ENCODE results near the gene HBD.
"Not testable (repeated sequence)": the region's sequence is repeated elsewhere in the genome, so short reads cannot be mapped to it uniquely, and the experiment has no call there.

The HBD gene

GRCh38 chr11:5258543-5259262, 24.4 kb upstream of the HBD start (continued):
- TF ChIP-seq ZBTB11 (tag by site-specific recombination; conservative IDR thresholded peaks at IDR 0.05; ENCODE audit: low read depth): no peak

- POLR2A ChIA-PET: no interaction called here
- Histone ChIP-seq H3K4me3 (ENCODE audit: low read depth, low read length) (no peak overlapping the region), H3K9me3 (ENCODE audit: control insufficient read depth, insufficient read depth, low read depth, low read length) (no peaks in the 10 kb centered on the region), H3K4me1 (ENCODE audit: control insufficient read depth, insufficient read depth, low read length) (no peaks in the 10 kb centered on the region), H3K36me3 (ENCODE audit: control insufficient read depth in 2 of 2, insufficient read depth in 1 of 2, low read length in 2 of 2) (no peaks in the 10 kb centered on the region), H3K27ac (ENCODE audit: extremely low read depth, low read depth, low read length) (no peak overlapping the region)
- TF ChIP-seq YY2 (tag by site-specific recombination; IDR thresholded peaks at IDR 0.05) (no peak), ZNF623 (tag by site-specific recombination; IDR thresholded peaks at IDR 0.05) (no peak), ZNF366 (tag by site-specific recombination; conservative IDR thresholded peaks at IDR 0.05) (no peak), GLI4 (tag by site-specific recombination; IDR thresholded peaks at IDR 0.05) (no peak), BCL11B (tag by site-specific recombination; IDR thresholded peaks at IDR 0.05; ENCODE audit: low read depth) (no peak)
- TF ChIP-seq, protein P1, sequence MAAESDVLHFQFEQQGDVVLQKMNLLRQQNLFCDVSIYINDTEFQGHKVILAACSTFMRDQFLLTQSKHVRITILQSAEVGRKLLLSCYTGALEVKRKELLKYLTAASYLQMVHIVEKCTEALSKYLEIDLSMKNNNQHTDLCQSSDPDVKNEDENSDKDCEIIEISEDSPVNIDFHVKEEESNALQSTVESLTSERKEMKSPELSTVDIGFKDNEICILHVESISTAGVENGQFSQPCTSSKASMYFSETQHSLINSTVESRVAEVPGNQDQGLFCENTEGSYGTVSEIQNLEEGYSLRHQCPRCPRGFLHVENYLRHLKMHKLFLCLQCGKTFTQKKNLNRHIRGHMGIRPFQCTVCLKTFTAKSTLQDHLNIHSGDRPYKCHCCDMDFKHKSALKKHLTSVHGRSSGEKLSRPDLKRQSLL (tag by site-specific recombination; IDR thresholded peaks at IDR 0.05): no peak
- TF ChIP-seq, protein P2, sequence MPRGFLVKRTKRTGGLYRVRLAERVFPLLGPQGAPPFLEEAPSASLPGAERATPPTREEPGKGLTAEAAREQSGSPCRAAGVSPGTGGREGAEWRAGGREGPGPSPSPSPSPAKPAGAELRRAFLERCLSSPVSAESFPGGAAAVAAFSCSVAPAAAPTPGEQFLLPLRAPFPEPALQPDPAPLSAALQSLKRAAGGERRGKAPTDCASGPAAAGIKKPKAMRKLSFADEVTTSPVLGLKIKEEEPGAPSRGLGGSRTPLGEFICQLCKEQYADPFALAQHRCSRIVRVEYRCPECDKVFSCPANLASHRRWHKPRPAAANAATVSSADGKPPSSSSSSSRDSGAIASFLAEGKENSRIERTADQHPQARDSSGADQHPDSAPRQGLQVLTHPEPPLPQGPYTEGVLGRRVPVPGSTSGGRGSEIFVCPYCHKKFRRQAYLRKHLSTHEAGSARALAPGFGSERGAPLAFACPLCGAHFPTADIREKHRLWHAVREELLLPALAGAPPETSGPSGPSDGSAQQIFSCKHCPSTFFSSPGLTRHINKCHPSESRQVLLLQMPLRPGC (tag by site-specific recombination; IDR thresholded peaks at IDR 0.05): no peak
- CTCF ChIA-PET: no interaction called here
Observed at GRCh38 chr11:5257296-5257695, 23.0 kb upstream of the HBD start.

GRCh38 chr11:5254646-5255413, 20.5 kb upstream of the HBD start, which contains the start of gene HBG2:
Gene HBG2, minus strand, starts transcription at chr11:5254781. Its CDS starts 53 bp downstream, at chr11:5254728.
- H3K27ac ChIP-seq (ENCODE audit: extremely low read depth, low read depth, low read length); H3K9me3 ChIP-seq (ENCODE audit: control insufficient read depth, insufficient read depth, low read depth, low read length); H3K36me3 ChIP-seq (ENCODE audit: control insufficient read depth in 2 of 2, insufficient read depth in 1 of 2, low read length in 2 of 2); POLR2A ChIA-PET; H3K4me3 ChIP-seq (ENCODE audit: low read depth, low read length); H3K4me1 ChIP-seq (ENCODE audit: control insufficient read depth, insufficient read depth, low read length): not testable (repeated sequence)
- CTCF ChIA-PET: interaction anchor here (0.8 kb wide), 1 partner anchor 629 kb away, joined by 4 read pairs; no protein-coding TSS in a partner anchor

GRCh38 chr11:5254023-5254422, 19.7 kb upstream of the HBD start:
- H3K36me3 ChIP-seq (ENCODE audit: control insufficient read depth in 2 of 2, insufficient read depth in 1 of 2, low read length in 2 of 2); POLR2A ChIA-PET; H3K4me3 ChIP-seq (ENCODE audit: low read depth, low read length); H3K27ac ChIP-seq (ENCODE audit: extremely low read depth, low read depth, low read length); CTCF ChIA-PET; H3K9me3 ChIP-seq (ENCODE audit: control insufficient read depth, insufficient read depth, low read depth, low read length); H3K4me1 ChIP-seq (ENCODE audit: control insufficient read depth, insufficient read depth, low read length): not testable (repeated sequence)

- H3K9me3 ChIP-seq (ENCODE audit: control insufficient read depth, insufficient read depth, low read depth, low read length); H3K4me3 ChIP-seq (ENCODE audit: low read depth, low read length); POLR2A ChIA-PET; H3K36me3 ChIP-seq (ENCODE audit: control insufficient read depth in 2 of 2, insufficient read depth in 1 of 2, low read length in 2 of 2); H3K4me1 ChIP-seq (ENCODE audit: control insufficient read depth, insufficient read depth, low read length); H3K27ac ChIP-seq (ENCODE audit: extremely low read depth, low read depth, low read length); CTCF ChIA-PET: not testable (repeated sequence)
Observed at GRCh38 chr11:5253440-5253839, 19.2 kb upstream of the HBD start.

Data from HEK293 (cell line).